H4 (cell line): Measurements from ENCODE around the gene ENPP1. TPM values are rescaled to one million over a fixed set of nuclear protein-coding genes. Genes with fewer than 3 reads are reported as not detected.
"Not testable (repeated sequence)": the region's sequence is repeated elsewhere in the genome, so short reads cannot be mapped to it uniquely, and the experiment has no call there.

ENCODE experiments used
- DNase-seq: peaks from one replicate; pipeline ENCODE4 v3.0.0-alpha.2; 2015; ENCODE audit warnings: low spot score
- total RNA-seq: library from RNA; depleted of rRNA; stranded (reverse); fragments of >200 nt; shearing (Covaris generic); gene quantifications from 2 replicates; pipeline ENCODE4 v1.2.3, GENCODE V29; 2014

ENPP1 gene
- total RNA-seq, 1 experiment from 2014 or later: 39.5 TPM

DNA sequence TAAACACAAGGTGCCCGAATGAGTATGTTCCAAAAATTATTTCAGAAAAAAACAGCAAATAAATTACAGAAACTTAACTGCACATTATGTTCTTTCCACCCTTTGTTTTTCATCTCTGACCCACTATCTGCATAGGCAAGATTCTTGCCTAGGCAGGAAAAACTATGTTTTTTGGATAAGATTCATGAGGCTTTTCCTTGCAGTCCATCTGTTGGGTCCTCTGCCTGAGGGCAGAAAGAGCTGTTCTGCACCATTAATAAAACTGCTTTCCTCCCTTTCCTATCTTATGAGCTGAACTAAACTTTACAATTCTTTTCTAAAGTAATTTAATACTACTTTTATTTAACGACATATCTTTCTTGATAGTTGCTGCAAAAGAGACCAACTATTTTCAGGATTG, 21.1 kb downstream of the ENPP1 start:
- DNase-seq: no peak

- no peak for DNase-seq
Observed at GRCh38 chr6:131831392-131831791, 23.6 kb downstream of the ENPP1 start.

GRCh38 chr6:131831886-131832285, 24.1 kb downstream of the ENPP1 start:
- DNase-seq: no peak

DNA sequence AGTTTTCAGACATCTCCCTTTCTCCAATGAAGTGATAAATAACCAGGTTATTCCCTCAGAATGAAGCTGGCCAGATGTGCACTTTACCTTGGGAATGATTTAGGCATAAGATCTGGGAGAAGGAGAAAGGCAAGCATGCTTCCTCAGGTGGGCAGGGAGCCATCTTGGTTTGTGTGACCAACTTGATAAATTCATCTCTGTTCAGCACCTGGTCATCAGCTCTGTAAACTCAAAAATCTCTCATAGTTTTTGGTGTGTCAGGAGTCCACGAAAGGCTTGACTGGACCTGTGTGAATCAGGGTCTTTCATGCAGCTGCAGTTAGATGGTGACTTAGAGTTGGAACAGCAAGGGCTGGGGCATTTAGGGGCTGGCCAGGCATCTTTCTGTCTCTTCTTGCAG, 24.5 kb downstream of the ENPP1 start:
- no peak for DNase-seq

DNA sequence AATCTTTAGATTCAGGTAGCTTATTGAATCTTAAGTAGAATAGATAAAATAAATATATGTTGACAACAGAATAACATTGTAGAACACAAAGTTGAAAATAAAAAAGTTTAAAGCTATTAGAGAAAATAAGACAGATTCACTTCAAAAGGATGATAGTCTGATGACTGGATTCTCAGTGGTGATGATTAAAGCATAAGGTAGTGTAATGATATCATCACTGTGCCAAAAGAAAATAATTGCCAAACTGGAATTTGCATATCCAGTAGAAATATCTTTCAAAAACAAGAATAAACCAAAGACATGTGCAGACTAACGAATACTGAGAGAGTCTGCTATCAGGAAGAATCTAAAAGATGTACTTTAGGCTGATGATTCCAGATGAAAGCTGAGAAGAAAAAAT, 30.2 kb downstream of the ENPP1 start:
- DNase-seq: no peak

- no peak for DNase-seq
Observed at GRCh38 chr6:131839388-131839787, 31.6 kb downstream of the ENPP1 start.

DNA sequence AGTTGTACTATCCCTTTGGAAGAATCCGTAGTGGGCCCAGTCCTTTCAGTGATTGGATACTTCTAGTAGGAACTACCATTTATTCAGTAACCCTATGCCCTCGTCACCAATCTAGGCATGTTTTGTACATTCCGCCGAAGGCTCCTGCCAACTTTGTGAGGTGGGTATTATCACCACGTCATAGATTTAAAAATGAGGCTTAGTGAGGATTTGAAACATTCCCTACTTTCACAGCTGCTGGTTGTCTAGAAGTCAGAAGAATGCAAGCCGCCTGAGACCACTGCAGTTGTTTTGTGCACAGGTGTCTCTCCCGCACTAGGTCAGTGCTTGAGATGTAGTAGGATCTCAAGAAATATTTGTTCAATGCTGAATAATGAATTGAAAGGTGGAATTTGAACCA, 32.6 kb downstream of the ENPP1 start:
- no peak for DNase-seq

DNA sequence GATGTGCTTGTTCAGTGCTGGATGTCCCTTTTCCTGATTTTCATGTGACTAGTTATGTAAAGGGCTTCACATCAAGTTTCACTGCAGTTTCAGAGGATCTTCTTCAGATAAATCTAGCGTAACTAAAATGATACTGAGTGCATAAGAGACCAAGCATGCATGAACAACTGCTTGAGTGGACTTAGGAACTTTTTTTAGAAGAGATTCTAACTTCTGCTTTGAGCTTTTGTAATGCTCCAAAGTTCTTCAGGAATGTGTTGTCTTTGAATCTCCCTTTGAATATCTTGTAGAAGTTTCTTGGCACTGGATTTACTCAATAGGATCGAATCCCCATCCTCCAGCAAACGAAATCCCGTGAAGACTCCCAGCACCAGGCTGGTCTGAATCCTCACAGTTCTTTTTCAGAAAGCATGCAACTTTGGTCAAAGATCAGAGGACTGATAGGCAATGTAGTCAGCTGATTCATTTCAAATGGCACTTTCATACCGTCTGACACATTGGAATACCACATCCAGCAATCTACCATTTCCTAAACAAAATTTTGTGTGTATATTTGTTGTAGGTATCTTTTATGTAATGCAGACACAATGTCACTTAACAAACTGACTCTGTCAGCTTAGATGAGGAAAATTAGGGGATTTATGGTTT, 33.2 kb downstream of the ENPP1 start:
- no peak for DNase-seq

DNA sequence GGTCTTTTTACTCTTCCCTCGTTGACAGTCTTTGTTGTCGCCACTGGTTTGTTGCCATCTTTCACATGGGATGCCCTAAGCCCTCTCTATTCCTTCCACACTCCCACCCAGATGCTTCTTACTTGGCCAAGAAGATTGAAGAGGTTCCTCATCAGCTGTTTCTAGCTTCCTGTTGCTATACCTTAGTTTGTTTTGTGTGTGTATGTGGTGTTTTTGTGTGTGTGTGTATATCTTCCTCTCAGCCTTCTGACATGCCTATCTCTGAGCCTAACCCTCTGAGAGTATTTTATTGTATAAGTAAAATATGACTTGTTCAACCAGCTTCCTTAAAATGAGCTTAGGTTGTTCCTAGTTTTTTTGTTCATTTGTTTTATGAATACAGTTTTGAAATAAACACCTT, 35.9 kb downstream of the ENPP1 start:
- no peak for DNase-seq

DNA sequence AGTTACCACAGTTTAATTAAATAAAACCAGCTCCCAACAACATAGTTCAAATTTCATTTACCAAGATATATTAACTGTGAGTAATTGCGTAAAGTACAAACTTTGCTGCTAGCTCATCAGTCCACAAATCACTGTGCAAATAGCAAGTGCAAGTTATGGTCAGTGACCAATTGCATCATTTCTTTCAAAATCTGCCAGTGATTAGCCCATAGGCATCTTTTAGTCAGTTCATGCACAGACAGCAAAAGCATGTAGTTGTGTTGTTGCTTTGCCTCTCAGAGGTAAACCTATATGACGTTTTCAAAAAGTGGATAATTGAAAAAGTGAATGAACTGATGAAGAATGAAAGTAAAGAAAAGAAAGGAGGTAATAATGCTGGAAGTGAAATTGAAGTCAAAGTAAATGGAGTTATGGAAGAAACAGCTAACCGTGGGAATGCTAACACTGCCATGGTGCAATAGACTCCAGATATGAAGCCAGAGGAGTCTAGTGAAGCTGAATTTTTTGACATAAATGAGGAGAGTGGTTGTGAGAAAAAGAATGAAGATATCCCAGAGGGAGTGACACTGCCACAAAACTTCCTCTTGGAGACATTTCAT, 36.5 kb downstream of the ENPP1 start:
- peak; percentile 5 for DNase-seq

- no peak for DNase-seq
Observed at GRCh38 chr6:131846023-131846663, 38.3 kb downstream of the ENPP1 start.

GRCh38 chr6:131846905-131847304, 39.1 kb downstream of the ENPP1 start:
- no peak for DNase-seq

GRCh38 chr6:131849799-131850198, 42.0 kb downstream of the ENPP1 start:
- DNase-seq: no peak

GRCh38 chr6:131851049-131851769, 43.4 kb downstream of the ENPP1 start:
- DNase-seq: no peak

- DNase-seq: no peak
Observed at GRCh38 chr6:131852200-131852599, 44.4 kb downstream of the ENPP1 start.

GRCh38 chr6:131854803-131855202, 47.0 kb downstream of the ENPP1 start:
- DNase-seq: no peak

DNA sequence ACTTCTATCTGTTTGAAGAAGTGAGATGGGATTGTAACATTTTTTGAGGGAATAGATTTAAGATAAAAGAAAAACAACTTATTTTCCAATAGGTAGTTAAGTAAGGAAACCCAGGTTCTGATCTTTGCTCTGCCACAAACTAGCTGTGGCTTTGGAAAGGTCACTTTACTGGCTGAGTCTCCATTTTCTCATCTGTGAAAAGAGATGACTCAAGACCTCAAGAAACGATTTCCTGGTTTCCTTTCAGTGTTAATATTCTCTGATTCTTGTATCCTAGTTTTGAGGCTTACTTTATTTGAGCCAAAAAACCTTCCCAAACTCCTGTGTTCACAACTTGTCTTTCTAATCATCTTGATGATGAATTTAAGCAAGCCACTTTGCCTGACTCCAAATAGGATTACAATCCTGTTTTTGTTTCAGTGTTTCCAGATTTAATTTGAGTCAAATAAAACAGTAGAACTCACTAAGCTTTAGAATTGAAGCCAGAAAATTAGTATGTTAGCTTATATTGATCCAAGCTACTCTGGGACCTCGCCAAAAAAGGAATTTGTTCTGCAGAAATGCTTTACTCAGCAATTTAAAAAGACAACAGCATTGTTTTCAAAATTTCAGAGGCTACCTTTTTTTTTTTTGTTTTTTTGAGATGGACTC, 51.1 kb downstream of the ENPP1 start:
- peak; percentile 31 for DNase-seq

DNA sequence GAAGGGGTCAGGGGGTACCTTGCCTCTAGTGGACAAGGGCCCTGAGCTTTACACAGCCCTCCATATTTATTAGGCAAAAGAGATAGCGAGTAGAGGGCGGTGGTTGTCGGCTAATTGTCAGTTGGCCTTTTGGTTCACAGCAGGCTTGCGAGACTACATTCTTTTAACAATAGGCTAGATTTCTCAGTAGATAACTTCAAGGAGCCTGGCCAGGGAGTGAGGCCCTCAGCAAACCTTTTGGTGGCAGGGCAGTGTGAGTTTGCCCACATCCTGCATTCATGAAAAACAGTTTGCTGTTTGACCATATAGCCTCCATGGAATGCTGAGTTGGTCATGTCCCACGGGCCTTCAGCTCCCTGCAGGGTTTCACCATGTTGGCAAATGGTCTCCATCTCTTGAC, 51.8 kb downstream of the ENPP1 start:
- not testable (repeated sequence) for DNase-seq

GRCh38 chr6:131861381-131861780, 53.6 kb downstream of the ENPP1 start:
- no peak for DNase-seq

DNA sequence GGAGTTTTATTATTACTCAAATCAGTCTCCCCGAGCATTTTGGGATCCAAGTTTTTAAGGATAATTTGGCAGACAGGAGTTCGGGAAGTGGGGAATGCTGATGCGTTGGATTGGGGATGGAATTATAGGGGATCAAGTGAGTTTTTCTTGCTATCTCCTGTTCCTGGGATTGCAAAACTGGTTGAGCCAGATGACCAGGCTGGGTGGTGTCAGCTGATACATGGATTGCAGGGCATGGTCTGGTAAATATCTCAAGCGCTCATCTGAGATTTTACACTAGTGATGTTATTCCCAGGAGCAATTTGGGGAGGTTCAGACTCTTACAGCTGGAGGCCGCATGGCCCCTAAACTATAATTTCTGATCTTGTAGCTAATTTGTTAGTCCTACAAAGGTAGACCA, 54.7 kb downstream of the ENPP1 start:
- DNase-seq: no peak

- no peak for DNase-seq
Observed at GRCh38 chr6:131867744-131868143, 59.9 kb downstream of the ENPP1 start.

DNA sequence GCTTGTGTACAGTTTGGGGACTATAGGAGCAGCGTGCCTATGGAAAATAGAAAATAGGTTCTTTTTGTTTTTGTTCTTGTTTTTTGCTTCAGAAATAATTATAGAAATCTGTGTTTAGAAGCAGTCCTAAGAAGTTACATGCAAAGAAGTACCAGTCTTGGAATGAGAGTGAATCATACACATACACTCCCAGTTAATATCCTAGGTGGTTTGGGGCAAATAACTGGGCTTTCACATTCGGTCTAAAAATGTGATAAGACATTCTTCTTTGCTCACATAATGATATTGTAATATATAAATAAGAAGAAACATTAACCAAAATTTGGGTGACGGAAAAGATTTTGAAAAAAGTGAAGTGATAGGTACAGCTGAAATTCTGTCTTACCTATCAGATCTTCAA, 61.0 kb downstream of the ENPP1 start:
- no peak for DNase-seq
